Omental fat pad (tissue), 4 donors: ENCODE measurements around the gene ABCB9. TPM values are rescaled to one million over a fixed set of nuclear protein-coding genes. Genes with fewer than 3 reads are reported as not detected.
"Not testable (repeated sequence)": the region's sequence is repeated elsewhere in the genome, so short reads cannot be mapped to it uniquely, and the experiment has no call there.

Source experiments
- ATAC-seq: fragments of 150-250 bp; one replicate; pipeline ENCODE4 v1.9.1; 2016; ENCODE audit warnings: mild to moderate bottlenecking, moderate library complexity; ENCODE audit not compliant: low FRiP score
- DNase-seq: peaks from one replicate; pipeline ENCODE4 v3.0.0-alpha.2; 2019; ENCODE audit warnings: low spot score
- CTCF ChIP-seq, 3 donors: fragments of 450-650 bp; IDR thresholded peaks; one replicate each; pipeline ENCODE4 v1.5.1; 2016 to 2017; ENCODE audit warnings: antibody characterized with exemption in 3 of 3, mild to moderate bottlenecking in 3 of 3, moderate library complexity in 2 of 3
- total RNA-seq, 4 donors: library from RNA; depleted of rRNA; stranded (reverse); fragments of >200 nt; gene quantifications; one replicate each; pipeline ENCODE4 v1.1.0, GENCODE V29; 2016

Gene ABCB9
- 1 to 10 TPM; 1.3 to 4.7 (median 2.7) TPM for total RNA-seq

GRCh38 chr12:122965851-122966742 is at the start of gene ABCB9:
Gene ABCB9 (minus strand): TSS chr12:122966463. CDS start chr12:122960235, 6,228 bp downstream.
- ATAC-seq = peak; percentile 87
- TF ChIP-seq CTCF (IDR thresholded peaks at IDR 0.05) = no peak
- peak; percentile 78 for DNase-seq

GRCh38 chr12:123014473-123014872 is 48.2 kb upstream of the ABCB9 start:
- DNase-seq, ATAC-seq: not testable (repeated sequence)

- no peak for ATAC-seq
- DNase-seq = no peak
- no peak for TF ChIP-seq CTCF (IDR thresholded peaks at IDR 0.05)
Observed at GRCh38 chr12:123013185-123014095, 47.2 kb upstream of the ABCB9 start.

GRCh38 chr12:123011701-123012100 is 45.4 kb upstream of the ABCB9 start:
- no peak for TF ChIP-seq CTCF (IDR thresholded peaks at IDR 0.05)
- ATAC-seq (no peak), DNase-seq (no peak)

GRCh38 chr12:123010681-123011080 is 44.4 kb upstream of the ABCB9 start:
- ATAC-seq (no peak), DNase-seq (no peak)
- TF ChIP-seq CTCF (IDR thresholded peaks at IDR 0.05) = no peak

GRCh38 chr12:123010110-123010509 is 43.8 kb upstream of the ABCB9 start:
- ATAC-seq (no peak), DNase-seq (no peak)
- no peak for TF ChIP-seq CTCF (IDR thresholded peaks at IDR 0.05)

- TF ChIP-seq CTCF (IDR thresholded peaks at IDR 0.05) = no peak
- DNase-seq (no peak), ATAC-seq (no peak)
Observed at GRCh38 chr12:123006977-123007376, 40.7 kb upstream of the ABCB9 start.
